HK-2 (cell line): ENCODE results near the gene NDUFB8.

Experiments
- DNase-seq: peaks from one replicate; pipeline ENCODE4 v3.0.0-alpha.2; 2018; ENCODE audit not compliant: unreplicated experiment

The NDUFB8 gene

DNA sequence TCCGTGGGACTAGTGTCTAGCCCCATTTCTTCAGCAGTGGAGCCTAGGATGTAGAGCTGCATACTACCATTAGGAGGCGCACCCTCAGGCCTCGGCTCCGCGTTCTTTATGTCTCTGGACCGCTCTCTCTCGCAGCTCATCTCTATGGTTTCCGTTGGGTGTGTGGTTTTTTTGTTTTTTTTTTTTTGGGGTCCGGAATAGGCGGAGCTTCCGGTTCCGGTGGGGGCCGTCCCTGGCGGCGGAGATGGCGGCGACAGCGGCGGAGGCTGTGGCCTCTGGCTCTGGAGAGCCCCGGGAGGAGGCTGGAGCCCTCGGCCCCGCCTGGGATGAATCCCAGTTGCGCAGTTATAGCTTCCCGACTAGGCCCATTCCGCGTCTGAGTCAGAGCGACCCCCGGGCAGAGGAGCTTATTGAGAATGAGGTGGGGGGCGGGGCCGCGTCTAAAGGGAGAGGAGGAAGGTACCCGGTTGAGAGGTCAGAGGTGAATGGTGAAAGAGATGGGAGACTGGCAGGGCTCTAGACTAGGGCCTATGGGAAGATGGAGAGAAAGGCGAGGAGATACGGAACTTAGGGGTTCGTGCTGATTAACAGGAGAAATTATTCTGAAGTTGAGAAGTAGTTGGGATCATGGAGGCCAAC is 6.2 kb upstream of the NDUFB8 start, which contains the start of gene HIF1AN:
TSS of gene HIF1AN (plus strand) at position 229 of the 639 bp plus-strand sequence. CDS start at position 245, 16 bp downstream.
- peak; percentile 89 for DNase-seq

DNA sequence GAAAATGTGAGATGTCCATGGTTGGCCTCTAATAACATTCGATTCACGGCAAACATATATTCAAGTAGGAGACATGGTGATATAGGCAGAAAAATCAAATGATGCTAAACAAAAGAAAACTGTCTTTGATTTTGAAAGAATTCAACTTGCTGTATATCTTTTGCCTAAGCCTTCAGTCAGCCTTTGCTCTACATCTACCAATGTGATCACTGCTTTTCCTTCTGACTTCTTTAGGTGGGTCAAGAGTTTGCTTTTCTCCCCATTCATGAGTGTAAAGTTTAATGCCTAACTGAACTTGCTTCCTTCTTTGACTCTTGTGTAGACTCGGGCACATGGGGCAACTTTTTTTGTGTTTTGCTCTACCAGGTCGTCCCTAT is 5.7 kb upstream of the NDUFB8 start:
- DNase-seq: no peak

DNA sequence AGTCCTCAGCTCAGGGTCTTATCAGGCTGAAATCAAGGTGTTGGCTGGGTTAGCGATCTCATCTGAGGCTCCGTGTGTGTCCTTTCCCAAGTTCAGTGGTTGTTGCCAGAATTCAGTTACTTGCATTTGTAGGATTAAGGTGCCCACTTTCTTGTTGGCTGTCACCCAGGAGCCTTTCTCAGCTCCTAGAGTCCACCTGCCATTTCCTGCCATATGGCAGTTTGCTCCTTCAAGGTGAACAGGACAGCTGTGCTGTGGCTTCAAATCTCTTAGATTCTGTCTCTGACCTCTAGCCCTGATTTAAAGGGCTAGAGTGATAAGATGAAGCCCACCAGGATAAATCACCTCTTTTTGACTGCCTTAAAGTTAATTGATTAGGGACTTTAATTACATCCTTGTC is 5.1 kb upstream of the NDUFB8 start:
- DNase-seq: no peak

DNA sequence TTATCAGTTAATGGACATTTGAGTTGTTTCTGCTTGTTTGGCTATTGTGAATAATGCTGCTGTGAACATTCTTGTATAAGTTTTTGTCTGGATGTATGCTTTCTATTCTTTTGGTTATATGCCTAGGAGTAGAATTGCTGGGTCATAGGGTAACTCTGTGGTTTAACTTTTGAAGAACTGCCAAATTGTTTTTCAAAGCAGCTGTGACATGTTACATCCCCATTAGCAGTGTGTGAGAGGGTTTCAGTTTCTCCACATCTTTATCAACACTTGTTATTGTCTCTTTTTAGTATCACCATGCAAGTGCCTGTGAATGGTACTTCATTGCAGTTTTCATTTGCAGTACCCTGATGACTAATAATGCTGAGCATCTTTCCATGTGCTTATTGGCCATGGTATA is 2.1 kb upstream of the NDUFB8 start:
- DNase-seq: no peak

DNA sequence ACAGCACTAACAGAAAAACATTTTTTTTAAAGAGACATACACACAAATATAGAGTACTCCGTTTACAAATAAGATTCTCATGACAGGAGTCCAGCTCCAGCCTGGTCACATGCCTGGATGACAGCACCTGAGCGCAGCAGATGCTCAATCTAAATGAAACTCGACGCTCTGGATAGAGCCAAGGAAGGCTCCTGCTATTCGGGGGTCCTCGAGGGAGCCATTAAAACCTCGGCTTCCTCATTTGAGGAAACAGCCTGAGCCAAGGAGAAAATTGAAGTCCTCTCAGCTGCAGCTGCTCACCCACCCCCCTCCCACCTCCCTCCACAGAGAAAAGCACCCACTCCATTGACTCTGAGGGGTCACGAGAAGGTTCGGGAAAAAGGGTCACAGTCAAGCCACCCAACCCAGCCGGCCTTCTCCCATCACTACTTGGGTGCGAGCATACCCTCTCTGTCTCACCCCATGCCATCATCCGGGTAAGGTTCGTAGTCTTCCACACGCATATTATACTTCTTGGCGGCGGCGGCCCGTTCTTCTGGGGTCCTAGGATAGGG is 673 bp downstream of the NDUFB8 start:
- no peak for DNase-seq

DNA sequence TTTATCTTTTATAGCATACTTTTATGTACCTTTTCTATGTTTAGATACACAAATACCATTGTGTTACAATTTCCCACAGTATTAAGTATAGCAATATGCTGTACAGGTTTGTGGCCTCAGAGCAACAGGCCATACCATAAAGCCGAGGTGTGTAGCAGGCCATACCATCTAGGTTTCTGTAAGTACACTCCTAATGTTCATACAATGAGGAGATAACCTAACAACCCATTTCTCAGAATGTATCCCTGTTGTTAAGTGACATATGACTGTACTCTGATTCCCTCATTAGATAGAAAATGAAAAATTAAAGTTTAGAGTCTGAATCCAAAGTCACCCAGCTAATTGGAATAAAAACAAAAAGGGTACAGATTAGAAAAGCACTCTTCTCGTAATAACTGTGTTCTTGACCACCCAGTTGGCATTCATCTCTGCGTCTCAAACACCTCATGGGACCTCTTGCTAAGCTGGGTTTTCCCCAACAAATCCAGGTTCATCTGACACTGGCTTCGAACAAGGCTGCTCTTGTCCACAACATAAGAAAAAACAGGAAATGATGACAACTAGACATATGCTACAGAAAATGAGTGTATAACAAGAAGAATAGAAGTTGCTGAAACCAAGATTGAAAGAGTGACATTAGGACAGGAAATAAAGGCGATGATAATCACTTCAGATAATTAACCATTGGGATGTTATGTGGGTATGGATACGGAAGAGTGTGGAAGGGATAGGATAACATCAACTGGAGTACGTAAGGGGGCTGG is 1.4 kb downstream of the NDUFB8 start:
- no peak for DNase-seq

DNA sequence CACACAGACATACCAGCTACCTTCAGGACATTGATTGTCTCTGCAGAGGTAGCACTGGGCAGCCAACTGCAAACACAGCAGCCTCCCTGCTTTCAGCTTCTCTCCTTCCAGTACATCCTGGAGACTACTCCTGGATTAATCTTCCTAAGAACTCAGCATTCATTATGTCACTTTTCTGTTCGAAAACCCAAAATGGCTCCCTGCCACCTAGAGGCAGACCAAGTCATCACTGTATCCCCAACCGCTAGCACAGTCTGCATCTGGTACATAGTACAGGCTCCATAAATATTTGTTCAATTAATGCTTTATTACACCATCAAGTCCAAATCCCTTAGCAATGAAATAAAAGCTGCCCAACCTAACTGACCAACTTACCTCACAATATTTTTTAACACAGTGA is 5.0 kb downstream of the NDUFB8 start:
- DNase-seq: no peak

DNA sequence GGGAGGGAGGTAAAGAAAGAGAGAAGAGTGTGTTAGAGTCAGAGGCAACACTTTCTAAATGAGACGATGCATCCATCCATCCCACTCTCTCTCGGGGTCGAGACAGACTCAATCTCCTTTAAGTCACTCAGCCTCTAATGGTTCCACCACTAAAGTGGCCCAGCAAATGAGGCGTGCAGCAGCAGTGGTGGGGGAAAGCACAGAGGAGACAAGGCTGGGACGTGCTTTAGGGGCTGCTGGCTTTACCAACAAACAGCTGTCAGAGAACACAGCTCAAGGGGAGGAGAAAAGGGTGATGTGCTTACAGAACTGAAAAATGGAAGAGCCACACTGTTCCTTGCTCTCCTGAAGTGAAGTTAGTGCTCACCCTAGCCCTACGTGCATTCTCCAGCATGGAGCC is 5.5 kb downstream of the NDUFB8 start:
- DNase-seq: no peak

DNA sequence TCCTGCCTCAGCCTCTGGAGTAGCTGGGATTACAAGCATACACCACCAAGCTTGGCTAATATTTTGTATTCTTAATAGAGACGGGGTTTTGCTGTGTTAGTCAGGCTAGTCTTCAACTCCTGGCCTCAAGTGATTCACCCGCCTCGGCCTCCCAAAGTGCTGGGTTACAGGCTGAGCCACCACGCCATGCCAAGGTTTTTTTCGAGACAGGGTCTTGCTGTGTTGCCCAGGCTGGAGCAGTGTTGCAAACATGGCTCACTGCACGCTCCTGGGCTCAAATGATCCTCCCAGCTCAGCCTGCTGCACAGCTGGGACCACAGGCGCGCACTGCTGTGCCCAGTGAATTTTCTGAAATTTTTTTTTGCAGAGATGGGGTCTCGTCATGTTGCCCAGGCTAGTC is 6.7 kb downstream of the NDUFB8 start:
- DNase-seq: no peak

DNA sequence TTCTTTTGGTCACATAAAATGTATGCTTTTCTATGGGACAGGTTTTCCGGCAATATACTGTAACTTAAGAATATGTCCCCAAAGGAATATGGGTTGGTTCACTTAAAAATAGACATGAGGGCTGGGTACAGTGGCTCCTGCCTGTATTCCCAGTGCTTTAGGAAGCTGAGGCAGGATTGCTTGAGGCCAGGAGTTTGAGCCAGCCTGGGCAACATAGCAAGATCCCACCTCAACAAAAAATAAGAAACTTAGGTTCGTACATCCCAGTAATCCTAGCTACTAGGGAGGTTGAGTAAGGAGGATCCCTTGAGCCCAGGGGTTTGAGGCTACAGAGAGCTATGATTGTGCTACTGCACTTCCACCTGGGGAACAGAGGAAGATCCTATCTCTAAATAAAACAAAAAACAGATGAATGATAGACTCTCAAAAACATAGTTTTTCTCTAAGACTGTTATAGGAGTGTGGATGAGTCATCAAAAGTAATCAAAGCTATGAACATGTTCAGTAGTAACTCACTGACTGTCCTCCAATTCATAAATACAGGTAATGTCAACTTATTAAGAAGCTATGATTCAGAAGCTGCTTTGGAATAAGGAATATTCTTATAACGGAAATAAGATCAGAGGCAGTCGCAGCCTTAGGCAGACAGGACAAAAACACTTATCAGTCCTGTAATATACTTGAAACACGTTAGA is 7.4 kb downstream of the NDUFB8 start:
- DNase-seq: no peak

DNA sequence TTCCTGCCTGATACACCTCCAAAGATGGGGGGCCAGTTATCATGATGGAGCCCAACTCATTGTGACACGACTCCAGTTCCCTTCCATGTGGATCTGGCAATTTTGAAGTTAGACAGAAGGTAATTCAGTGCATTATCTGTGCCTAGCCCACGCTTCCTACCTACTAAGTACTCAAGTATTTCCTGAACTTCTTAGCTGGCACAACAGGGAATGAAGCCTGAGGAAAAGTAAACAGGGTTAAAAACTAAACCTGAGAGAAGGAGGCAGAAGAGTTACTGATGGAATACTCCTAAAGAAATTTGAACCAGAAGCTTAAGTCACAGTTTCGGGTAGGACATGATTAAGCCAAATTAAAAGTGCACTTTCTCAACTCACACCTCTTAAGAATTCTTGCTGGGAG is 8.9 kb downstream of the NDUFB8 start:
- no peak for DNase-seq

DNA sequence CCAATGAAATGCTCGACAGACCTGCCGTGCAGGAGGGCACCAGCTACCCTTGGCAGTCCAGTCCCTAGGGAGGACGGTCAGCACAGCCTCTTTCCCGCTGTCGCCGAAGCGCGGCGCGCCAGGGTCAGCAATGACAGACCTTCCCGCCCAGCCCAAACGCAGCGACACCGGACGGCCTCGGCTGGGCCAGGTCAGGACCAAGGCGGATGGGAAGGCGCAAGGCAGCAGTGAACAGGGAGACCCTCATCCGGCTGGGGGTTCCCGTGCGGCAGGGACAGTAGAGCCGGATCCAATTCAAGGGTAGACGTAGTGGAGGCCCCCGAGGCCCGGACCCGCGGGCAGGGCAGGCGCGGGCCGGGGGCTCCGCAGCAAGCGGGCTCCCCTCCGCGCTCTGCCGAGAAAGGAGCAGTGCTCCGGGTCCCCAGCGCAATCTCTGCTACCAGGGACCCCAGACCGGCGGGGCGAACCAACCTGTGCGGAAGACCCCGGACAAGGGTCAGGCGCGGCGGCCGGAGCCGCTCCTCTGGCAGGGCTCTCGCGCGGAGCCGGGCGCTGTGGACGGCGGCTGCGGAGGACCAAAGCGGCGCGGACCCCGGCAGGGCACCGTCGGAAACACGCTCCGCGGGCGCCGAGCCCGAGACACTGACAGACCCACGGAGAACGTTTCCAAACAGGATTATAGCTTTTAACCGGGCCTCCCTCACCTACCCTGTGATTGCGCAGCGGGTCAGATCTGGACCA is 10.2 kb downstream of the NDUFB8 start, which contains the start of gene SEC31B:
TSS of gene SEC31B (minus strand) at position 551 of the 741 bp plus-strand sequence. CDS start 2,909 bp downstream, outside the sequence.
- no peak for DNase-seq

DNA sequence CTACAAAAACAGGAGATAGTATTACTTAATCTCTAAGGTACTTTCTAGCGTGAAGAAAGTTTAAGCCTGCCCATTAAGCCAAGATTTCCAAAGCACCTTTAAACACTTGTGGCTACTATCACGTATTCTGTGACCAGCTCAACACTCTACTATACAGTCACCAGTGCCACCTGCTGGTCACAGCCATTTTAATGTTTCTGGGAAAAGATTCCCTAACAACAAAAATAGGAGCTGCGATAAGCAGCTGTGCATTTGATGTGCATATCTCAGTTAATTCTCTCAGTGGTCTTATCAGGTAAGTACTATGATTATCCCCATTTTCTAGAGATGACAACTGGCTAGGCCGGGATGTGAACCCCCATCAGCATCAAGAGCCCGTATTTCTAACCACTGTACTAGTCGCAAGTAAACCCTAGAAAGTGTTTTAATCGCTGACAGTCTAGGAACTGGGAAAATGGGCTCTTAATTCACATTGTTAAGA is 10.9 kb downstream of the NDUFB8 start:
- peak; percentile 36 for DNase-seq

DNA sequence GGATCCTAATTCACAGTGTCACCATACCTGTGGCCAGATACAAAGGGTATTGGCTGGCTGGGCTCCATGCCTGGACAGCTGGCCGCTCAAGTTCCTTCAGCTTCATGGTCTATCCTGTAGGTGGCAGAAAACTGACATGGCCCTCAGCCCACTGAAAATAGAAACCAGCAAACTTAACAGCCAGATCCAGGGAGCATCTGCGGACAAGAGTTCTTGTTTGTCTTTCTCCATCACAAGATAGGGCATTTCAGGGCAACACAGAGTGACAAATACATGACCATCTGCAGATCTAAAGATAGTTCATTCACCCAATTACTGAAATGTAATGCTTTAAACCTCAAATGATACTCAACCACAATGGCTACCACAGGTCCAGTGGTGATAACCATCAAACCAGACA is 12.8 kb downstream of the NDUFB8 start:
- no peak for DNase-seq

DNA sequence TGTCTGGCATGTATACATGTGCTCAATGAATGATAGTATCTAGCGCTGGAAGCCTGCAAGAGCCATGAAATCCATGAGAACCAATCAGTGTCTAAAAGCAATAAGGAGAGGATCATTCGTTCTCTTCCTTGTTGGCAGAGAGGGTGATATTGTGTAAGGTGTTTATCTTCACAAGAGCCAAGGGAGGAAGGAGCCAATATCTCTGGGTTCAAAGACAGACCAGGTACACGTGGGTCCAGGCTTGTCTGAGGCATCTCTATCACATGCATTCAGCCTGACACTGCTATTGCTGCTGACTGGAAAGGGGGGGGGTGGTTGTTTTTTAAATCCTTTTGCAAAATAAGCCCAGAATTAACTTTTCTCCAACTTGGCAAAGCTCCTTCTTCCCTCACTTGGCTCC is 14.1 kb downstream of the NDUFB8 start:
- DNase-seq: no peak

DNA sequence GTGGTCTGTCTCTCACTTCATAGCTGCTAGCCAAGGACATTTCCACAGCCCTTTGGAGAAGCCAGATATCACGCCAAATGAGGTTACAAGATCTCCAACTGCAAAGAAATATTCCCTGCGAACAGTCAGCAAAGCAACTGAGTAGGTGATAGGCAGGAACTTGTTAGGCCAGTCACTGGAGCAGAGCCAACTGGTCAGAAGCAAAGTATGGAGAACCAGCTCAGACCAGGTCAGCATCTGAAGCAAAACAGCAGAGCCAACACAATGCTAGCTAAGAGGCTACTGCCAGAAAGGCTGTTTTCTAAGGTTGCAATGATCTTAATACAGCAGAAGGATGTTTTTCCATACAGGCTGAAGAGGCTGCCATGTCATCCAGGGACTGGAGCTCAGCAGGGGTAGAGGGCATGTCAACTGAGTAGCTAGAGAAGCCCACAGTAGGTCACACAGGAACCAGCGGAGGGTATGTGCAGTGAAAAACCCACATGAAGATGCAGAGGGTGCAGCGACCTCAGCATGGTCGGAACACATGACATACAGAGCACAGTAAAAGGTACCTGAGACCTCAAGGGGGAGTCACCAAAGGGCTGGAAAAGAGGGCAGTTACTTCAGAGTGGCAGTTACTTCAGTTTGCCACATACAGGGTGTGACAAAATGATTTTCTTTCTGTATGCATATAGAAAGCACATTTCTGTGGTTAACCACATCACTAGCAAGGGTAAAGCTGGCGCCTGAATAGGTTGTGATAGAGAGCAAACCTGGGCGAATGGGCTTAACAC is 18.9 kb downstream of the NDUFB8 start:
- DNase-seq: no peak

DNA sequence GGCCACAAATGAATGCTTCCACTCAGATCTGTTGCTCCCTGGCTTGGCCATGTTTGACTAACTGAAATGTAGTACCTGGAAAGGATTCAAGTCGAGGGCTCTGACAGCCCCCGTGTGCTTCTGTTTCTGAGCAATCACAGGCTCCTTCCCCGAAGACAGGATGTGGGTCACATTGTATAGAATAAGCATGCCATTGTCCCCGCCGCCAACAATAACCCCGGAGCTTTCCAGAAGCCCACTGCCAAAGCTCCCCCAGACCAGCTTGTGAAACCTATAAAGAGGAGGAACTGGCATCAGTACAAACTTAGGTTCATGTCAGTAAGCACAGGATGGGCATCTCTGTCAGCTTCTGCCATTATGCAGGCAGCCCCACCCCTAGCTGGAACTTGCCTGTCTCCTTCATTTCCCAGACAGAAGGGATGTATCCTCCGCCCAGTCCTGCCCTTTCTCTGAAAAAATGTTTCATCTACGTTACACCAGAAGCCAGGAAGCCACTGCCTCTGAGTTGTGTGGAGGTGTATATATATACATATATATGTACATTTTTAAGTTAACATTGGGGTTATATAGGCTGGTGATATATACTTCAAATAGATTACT is 20.3 kb downstream of the NDUFB8 start:
- no peak for DNase-seq

DNA sequence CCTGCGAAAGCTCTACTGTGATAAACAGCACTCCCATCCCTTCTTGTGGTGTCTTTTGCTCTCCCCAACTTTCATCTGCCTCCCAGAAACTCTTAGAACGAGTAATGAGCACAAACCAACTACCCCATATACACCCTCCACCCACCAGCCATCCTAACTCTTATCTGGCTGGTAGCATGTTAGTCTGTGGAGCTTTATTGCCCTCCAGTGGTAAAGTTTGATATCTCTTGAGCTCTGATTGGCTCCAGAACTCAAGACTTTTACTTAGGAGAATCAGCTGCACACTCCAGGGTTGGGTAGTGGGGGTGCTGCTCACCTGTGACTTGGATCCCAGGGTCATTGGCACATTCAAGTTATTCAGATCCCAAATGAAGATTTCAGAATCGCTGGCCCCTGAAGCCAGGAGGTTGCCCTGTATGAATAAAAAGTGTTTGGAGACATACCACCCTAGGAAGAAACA is 20.9 kb downstream of the NDUFB8 start:
- DNase-seq: no peak

DNA sequence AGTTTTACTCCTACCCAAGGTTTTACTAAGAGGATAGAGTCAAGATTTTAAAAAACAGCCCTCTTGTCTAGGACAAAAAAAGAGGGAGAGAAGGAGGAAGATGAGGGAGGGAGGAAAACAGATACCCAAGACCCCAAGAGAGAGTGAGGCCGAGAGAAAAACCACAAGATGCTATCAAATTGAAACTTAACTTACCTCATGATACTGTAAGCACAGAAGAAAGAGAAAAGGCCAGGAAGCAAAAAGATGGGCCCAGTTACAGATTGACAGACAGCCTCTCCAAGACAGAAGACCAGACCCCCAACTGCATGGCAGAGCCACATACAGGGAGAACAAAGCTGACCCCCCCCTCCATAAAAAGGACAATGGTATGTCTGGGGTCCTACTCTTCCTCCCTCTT is 21.4 kb downstream of the NDUFB8 start:
- no peak for DNase-seq

DNA sequence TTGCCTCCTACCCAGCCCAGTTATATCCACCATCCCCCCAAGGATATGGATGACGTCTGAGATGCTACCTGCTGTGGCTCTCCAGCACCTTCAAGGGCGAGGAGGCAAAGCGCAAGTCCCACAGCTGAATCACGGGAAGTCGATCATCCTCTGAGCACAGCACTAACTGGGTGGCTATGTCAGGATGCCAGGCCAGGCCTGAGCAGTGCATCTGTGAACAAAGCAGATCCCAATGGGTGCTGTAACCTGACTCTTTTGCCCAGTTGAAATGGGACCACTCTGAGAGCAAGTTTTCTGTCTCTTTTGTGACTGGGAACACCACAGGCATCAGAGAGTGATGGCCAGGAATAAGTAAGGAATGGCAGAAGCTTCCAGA is 22.3 kb downstream of the NDUFB8 start:
- DNase-seq: no peak
